Measurements from ENCODE around the gene LCP2. TPM values are rescaled to one million over a fixed set of nuclear protein-coding genes. Genes with fewer than 3 reads are reported as not detected.

Gene LCP2
- polyA plus RNA-seq, 3 donors = 52.0 to 177 (median 89.5) TPM

GRCh38 chr5:170290498-170290897 is 7.1 kb downstream of the LCP2 start:
- peaks cover 0 to 4% (median 2%) of the 10 kb centered on the region in 3 donors for H3K27me3 Mint-ChIP-seq (ENCODE audit: low read depth in 3 of 3)
- peak overlapping the region; percentile 87 to 100 (median 92) for H3K27ac Mint-ChIP-seq
- no peaks in the 10 kb centered on the region for H3K27me3 ChIP-seq (ENCODE audit: control insufficient read depth in 2 of 2, insufficient read depth in 2 of 2, low read length in 2 of 2)
- no peak for DNase-seq
- H3K4me3 Mint-ChIP-seq = no peak overlapping the region
- no peaks in the 10 kb centered on the region for H3K9me3 ChIP-seq (replicated peaks in 1 of 2; ENCODE audit: control insufficient read depth in 1 of 2, insufficient read depth in 1 of 2, low read length in 2 of 2)
- H2AFZ ChIP-seq (ENCODE audit: insufficient read depth, low read depth, low read length, poor library complexity, severe bottlenecking) = no peak overlapping the region
- peak overlapping the region; percentile 66 to 74 for H3K27ac ChIP-seq (ENCODE audit: low read depth in 1 of 2, low read length in 2 of 2)
- H4K20me1 ChIP-seq (ENCODE audit: insufficient read depth, low read length) = peaks cover 99% of the 10 kb centered on the region
- H3K9ac ChIP-seq (ENCODE audit: insufficient read depth, low read length, poor library complexity, severe bottlenecking) = no peak overlapping the region
- 0% methylated on average over 1 of the region's 3 CpGs for WGBS (ENCODE audit: insufficient coverage)
- H3K9me3 Mint-ChIP-seq = peaks cover 0 to 2% (median 0%) of the 10 kb centered on the region in 7 donors
- H3K36me3 Mint-ChIP-seq = peaks cover 94 to 98% of the 10 kb centered on the region in 2 donors
- intact Hi-C loops (cut with micrococcal nuclease) = loop anchor here (5.0 kb wide), 2 partner anchors 42 to 52 kb away; no protein-coding TSS in a partner anchor
- H3K4me3 ChIP-seq (replicated peaks in 1 of 3; ENCODE audit: low read depth in 2 of 3, low read length in 3 of 3) = peak overlapping the region in 1 of 3 experiments; percentile 26
- H3K4me2 ChIP-seq (replicated peaks; ENCODE audit: extremely low read depth, low read length, poor library complexity, severe bottlenecking) = peak overlapping the region; percentile 49
- peaks cover 77 to 88% of the 10 kb centered on the region in 2 donors for H3K36me3 ChIP-seq (replicated peaks in 1 of 2; ENCODE audit: control insufficient read depth in 1 of 2, insufficient read depth in 2 of 2, low read length in 2 of 2)
- H3K4me1 Mint-ChIP-seq = peaks cover 97% of the 10 kb centered on the region
- peaks cover 86 to 99% of the 10 kb centered on the region in 2 donors for H3K4me1 ChIP-seq (ENCODE audit: control insufficient read depth in 1 of 2, insufficient read depth in 2 of 2, low read length in 2 of 2)
- TF ChIP-seq CTCF (IDR thresholded peaks at IDR 0.05) = no peak
- H3K79me2 ChIP-seq (ENCODE audit: insufficient read depth, low read length) = peaks cover 90% of the 10 kb centered on the region

GRCh38 chr5:170289764-170290163 is 7.8 kb downstream of the LCP2 start:
- Histone ChIP-seq H3K4me1 (ENCODE audit: control insufficient read depth in 1 of 2, insufficient read depth in 2 of 2, low read length in 2 of 2) (peaks cover 79 to 92% of the 10 kb centered on the region in 2 donors), H3K27ac (ENCODE audit: low read depth in 1 of 2, low read length in 2 of 2) (peak overlapping the region; percentile 66 to 74), H3K4me3 (replicated peaks in 1 of 3; ENCODE audit: low read depth in 2 of 3, low read length in 3 of 3) (peak overlapping the region in 1 of 3 experiments; percentile 26)

More at GRCh38 chr5:170289764-170290163, 7.8 kb downstream of the LCP2 start:
- peaks cover 99% of the 10 kb centered on the region for H4K20me1 ChIP-seq (ENCODE audit: insufficient read depth, low read length)
- H3K9ac ChIP-seq (ENCODE audit: insufficient read depth, low read length, poor library complexity, severe bottlenecking) = no peak overlapping the region
- DNase-seq = peak in 2 of 3 donors; percentile 61 to 62
- peak overlapping the region; percentile 87 to 100 (median 93) for H3K27ac Mint-ChIP-seq
- intact Hi-C loops (cut with micrococcal nuclease) = loop anchor here (5.0 kb wide), 2 partner anchors 43 to 53 kb away; no protein-coding TSS in a partner anchor
- peaks cover 0 to 4% (median 0%) of the 10 kb centered on the region in 3 donors for H3K27me3 Mint-ChIP-seq (ENCODE audit: low read depth in 3 of 3)
- TF ChIP-seq CTCF (IDR thresholded peaks at IDR 0.05) = no peak
- peaks cover 90% of the 10 kb centered on the region for H3K79me2 ChIP-seq (ENCODE audit: insufficient read depth, low read length)
- no peaks in the 10 kb centered on the region for H3K9me3 ChIP-seq (replicated peaks in 1 of 2; ENCODE audit: control insufficient read depth in 1 of 2, insufficient read depth in 1 of 2, low read length in 2 of 2)
- H3K4me1 Mint-ChIP-seq = peaks cover 95% of the 10 kb centered on the region
- peak overlapping the region; percentile 49 for H3K4me2 ChIP-seq (replicated peaks; ENCODE audit: extremely low read depth, low read length, poor library complexity, severe bottlenecking)
- H3K36me3 ChIP-seq (replicated peaks in 1 of 2; ENCODE audit: control insufficient read depth in 1 of 2, insufficient read depth in 2 of 2, low read length in 2 of 2) = peaks cover 85 to 90% of the 10 kb centered on the region in 2 donors
- no peaks in the 10 kb centered on the region for H3K27me3 ChIP-seq (ENCODE audit: control insufficient read depth in 2 of 2, insufficient read depth in 2 of 2, low read length in 2 of 2)
- WGBS (ENCODE audit: insufficient coverage) = 33% methylated on average over 3 of the region's 4 CpGs
- H3K9me3 Mint-ChIP-seq = peaks cover 0 to 2% (median 0%) of the 10 kb centered on the region in 7 donors
- no peak overlapping the region for H2AFZ ChIP-seq (ENCODE audit: insufficient read depth, low read depth, low read length, poor library complexity, severe bottlenecking)
- H3K4me3 Mint-ChIP-seq = peak overlapping the region in 1 of 2 donors; percentile 76
- peaks cover 94 to 97% of the 10 kb centered on the region in 2 donors for H3K36me3 Mint-ChIP-seq
